Glomerular endothelial cell (primary cell): Measurements from ENCODE around the gene MAP10. TPM values are rescaled to one million over a fixed set of nuclear protein-coding genes. Genes with fewer than 3 reads are reported as not detected.

ENCODE experiments used
- DNase-seq: peaks from one replicate; pipeline ENCODE4 v3.0.0-alpha.2; 2011; ENCODE audit warnings: low read depth, low spot score; ENCODE audit errors: extremely low read depth
- total RNA-seq: library from RNA; depleted of rRNA; stranded (reverse); fragments of >200 nt; gene quantifications from 2 replicates; pipeline ENCODE4 v1.2.3, GENCODE V29; 2015

Gene MAP10
- total RNA-seq, 1 donor from 2014 or later, result 1.3 TPM

GRCh38 chr1:232797856-232798510, 7.2 kb upstream of the MAP10 start:
- no peak for DNase-seq

- no peak for DNase-seq
Observed at GRCh38 chr1:232798920-232799319, 6.3 kb upstream of the MAP10 start.

GRCh38 chr1:232806186-232806510, 932 bp downstream of the MAP10 start:
- no peak for DNase-seq

- DNase-seq, result no peak
Observed at GRCh38 chr1:232810856-232811255, 5.6 kb downstream of the MAP10 start.

- no peak for DNase-seq
Observed at GRCh38 chr1:232812560-232812959, 7.3 kb downstream of the MAP10 start.

DNA sequence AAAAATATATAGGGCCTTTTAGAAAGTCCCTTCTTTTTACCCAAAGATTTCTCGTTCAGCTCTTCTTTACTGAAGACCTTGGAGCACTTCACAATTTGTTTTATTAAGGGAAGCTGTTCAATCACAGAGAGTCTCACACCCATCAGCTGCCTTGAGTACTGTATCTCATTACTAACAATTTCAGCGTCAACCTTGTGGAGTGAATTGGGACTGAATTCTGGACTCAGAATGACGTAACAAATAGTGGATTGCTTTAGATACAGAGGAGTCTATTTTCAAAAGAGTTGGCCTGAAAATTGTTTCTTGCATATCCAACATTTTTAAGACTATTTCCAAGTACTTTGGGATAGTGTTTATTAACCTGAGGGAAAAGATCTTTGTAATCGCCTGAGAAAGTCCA, 7.9 kb downstream of the MAP10 start:
- no peak for DNase-seq

DNA sequence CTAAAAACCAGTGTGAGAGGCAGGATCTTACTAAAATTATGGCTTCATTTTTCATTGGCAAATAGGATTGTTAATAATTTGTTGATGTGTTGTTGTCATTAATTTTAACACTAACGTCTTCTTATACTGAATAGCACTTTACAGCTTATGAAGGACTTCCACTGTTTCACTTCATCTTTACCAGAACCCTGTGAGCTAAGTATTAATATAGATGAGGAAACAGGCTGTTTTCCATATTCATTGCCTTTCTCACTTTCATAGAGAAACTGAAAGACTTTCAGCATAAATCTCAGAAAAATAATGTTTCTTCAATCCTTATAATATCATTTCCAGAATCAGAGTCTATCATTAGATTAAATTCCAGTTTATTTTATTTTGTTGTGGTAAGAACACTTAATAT, 8.5 kb downstream of the MAP10 start:
- DNase-seq, result no peak

DNA sequence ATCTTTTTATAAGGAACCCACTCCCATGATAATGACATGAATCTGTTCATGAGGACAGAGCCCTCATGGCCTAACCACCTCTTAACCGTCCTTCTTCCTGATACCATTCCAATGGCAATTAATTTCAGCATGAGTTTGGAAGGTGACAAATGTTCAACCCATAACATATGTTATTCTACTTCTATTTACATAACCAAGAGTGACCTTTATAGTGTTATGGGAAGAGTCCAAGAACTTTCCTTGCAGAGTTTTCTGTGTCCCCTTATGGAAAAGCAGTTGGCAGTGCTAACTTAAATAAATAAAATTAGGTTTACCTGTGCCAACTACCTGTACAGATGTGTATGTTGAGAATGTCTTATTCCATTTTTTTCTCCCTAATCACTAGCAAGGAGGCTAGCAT, 11.1 kb downstream of the MAP10 start:
- DNase-seq, result no peak

- DNase-seq, result no peak
Observed at GRCh38 chr1:232818040-232818439, 12.8 kb downstream of the MAP10 start.

- no peak for DNase-seq
Observed at GRCh38 chr1:232820431-232820830, 15.2 kb downstream of the MAP10 start.

- DNase-seq, result no peak
Observed at GRCh38 chr1:232822530-232822929, 17.3 kb downstream of the MAP10 start.

DNA sequence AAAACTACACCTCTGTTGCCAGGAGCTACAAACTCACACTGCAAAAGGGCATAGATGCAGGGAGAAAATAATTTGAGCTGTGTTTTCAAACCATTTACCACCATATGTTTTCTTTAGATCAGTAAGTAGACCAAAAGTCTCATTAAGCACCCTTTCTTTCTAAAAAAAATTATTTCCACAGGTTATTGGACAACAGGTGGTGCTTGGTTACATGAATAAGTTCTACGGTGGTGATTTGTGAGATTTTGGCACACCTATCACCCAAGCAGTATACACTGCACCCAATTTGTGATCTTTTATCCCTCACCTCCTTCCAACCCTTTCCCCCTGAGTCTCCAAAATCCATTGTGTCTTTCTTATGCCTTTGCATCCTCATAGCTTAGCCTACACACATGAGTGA, 21.1 kb downstream of the MAP10 start:
- DNase-seq, result no peak

DNA sequence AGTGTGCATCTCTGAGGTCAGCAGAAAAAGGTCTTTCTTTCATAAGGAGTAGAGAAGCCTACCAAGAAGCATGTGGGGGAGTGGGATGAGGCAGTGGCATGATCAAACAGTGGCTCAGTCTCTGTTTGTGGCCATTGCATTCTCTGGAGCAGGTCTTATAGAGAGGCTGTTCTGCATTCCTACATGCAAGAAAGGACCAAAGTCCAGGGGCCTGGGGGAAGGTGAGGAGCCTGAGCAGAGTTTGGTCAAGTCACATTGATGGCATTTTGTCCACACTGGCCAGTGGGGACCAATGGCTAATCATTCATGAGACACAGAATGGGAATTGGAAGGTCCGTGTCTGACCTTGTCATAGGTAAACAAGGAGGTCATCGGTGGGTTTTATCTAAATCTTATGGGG, 25.4 kb downstream of the MAP10 start:
- DNase-seq, result no peak

GRCh38 chr1:232831895-232832294, 26.7 kb downstream of the MAP10 start:
- DNase-seq, result no peak

- DNase-seq, result no peak
Observed at GRCh38 chr1:232834066-232834465, 28.9 kb downstream of the MAP10 start.

GRCh38 chr1:232835166-232835565, 29.9 kb downstream of the MAP10 start:
- DNase-seq, result no peak

DNA sequence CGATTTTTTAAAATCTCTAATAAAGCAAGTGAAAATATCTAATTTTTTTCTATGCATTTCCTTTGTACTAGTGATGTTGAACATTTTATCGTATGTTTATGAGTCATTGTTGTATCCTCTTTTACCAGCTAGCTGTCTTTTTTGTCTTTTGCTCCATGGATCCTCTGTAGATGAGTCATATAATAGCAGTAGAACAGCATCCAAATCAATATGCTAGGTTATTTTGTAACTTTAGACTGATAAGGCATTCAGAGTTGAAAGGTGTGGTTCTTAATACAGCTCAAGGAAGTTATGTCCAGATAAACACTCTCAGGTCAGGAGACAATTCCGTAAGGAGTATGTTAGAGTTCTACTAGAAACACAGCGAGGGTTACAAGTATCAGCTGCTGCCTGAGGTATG, 31.9 kb downstream of the MAP10 start:
- DNase-seq, result no peak

GRCh38 chr1:232841823-232842565, 36.8 kb downstream of the MAP10 start:
- no peak for DNase-seq

- no peak for DNase-seq
Observed at GRCh38 chr1:232844791-232845190, 39.6 kb downstream of the MAP10 start.

DNA sequence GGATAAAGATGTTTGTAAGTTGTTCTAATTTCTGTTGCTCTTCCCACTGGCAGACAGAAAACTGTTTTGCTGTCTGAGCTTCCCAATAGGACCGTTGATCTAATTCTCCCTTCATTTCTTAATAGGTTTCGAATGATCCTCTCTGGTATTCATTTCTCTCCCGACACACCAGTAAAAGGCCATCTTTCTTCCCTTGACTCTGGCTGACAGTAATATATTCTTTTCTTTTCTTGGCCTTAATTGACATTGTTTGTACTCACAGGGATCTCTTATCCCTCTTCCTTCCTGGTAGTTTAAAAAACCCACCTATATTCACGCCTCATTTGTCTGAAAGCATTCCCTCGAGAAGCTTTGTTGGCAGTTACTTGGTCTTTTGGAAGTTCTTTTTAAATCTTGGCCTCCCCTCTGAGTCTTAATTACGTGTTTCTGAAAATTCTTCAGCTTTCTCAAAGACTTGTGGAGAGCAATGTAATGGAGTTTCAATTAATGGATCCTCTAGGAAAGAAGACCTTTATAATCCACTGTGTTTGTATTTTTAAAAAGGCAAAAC, 40.3 kb downstream of the MAP10 start:
- no peak for DNase-seq

- DNase-seq, result no peak
Observed at GRCh38 chr1:232851532-232851931, 46.3 kb downstream of the MAP10 start.

DNA sequence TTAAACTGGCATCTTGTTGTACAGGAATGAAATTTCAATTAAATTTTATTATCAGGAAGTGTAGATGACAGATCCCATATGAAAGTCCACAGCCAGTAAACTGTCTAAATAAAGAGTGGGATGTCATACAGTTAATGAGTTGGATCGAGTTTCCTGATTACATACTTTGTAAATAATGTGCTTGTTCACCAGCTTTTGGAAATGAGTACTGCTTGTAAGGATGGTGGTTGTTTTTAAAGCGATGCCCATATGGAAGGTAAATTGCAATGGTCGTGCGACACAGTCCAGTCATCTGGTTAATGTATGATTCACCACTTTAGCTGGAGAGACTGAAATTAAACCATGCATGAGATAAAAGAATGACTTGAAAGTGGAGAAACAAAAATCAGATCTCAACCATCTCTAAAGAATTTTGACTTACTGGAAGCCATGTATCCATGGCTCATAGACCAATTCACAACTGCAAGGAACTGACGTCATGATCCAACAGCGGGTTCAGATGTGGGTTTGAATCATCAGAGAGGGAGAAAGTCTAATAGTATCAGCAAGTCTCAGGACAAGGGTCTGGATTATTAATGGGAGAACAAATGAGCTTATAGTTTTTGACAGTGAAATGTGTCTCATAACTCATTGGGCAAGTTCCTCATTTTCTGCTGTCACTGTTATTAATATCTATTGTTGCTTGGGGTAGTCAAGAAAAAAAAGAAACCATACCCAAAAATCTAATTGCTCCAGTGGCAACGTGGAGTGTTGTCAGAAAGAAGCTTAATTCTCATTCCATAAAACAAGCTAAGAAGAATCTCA, 49.0 kb downstream of the MAP10 start:
- DNase-seq, result no peak
